ENCODE results near the gene TALDO1. TPM values are rescaled to one million over a fixed set of nuclear protein-coding genes. Genes with fewer than 3 reads are reported as not detected.

The TALDO1 gene
- total and polyA plus RNA-seq, 10 of the 15 experiments (the other 5 are each of a cell fraction or from before 2014, with no cell fraction given): 121 to 302 (median 182) TPM

DNA sequence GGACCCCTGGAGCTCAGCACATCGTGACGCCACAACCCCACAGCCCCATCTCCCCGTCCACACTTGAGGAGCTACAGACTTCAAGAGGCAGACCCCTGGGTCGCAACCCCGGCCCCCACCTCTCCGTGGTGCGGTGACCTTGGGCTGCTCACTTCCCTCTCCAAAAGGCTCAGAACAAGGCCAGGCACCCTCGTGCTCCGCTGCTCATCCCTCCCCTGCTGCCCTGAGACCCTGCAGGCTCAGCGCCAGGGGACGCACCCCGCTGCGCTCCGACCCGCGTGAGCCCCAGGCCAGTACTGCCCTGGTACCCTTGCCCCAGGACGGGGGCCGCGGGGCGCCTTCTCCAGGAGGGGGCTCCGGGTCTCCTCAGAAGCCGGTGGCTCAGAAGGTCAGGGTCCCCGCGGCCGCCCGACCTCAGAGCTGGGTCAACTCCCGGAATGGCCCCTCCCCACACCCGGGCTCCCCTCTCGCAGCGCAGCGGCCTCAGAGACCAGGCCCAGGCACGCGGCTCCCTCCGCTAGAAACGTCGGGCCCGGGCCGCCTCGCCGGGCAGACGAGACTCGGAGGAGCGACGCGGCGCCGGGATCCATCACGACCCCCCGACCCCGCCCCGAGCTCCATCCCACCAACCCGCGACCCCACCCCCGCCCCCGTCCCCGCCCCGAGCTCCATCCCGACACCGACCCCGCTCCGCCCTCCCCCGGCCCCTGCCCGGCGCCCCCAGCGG is 29.5 kb downstream of the TALDO1 start (continued):
- TF ChIP-seq, protein P1, sequence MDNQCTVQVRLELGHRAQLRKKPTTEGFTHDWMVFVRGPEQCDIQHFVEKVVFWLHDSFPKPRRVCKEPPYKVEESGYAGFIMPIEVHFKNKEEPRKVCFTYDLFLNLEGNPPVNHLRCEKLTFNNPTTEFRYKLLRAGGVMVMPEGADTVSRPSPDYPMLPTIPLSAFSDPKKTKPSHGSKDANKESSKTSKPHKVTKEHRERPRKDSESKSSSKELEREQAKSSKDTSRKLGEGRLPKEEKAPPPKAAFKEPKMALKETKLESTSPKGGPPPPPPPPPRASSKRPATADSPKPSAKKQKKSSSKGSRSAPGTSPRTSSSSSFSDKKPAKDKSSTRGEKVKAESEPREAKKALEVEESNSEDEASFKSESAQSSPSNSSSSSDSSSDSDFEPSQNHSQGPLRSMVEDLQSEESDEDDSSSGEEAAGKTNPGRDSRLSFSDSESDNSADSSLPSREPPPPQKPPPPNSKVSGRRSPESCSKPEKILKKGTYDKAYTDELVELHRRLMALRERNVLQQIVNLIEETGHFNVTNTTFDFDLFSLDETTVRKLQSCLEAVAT (IDR thresholded peaks at IDR 0.05): no peak
- TF ChIP-seq, protein P2, sequence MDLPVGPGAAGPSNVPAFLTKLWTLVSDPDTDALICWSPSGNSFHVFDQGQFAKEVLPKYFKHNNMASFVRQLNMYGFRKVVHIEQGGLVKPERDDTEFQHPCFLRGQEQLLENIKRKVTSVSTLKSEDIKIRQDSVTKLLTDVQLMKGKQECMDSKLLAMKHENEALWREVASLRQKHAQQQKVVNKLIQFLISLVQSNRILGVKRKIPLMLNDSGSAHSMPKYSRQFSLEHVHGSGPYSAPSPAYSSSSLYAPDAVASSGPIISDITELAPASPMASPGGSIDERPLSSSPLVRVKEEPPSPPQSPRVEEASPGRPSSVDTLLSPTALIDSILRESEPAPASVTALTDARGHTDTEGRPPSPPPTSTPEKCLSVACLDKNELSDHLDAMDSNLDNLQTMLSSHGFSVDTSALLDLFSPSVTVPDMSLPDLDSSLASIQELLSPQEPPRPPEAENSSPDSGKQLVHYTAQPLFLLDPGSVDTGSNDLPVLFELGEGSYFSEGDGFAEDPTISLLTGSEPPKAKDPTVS (IDR thresholded peaks at IDR 0.05; ENCODE audit: low read depth, low read length): no peak
- TF ChIP-seq BMI1 (IDR thresholded peaks at IDR 0.05; ENCODE audit: borderline replicate concordance) (no peak), MEF2A (IDR thresholded peaks at IDR 0.05; ENCODE audit: insufficient read depth, low read depth, low read length) (no peak), ZNF217 (IDR thresholded peaks at IDR 0.05) (no peak), CBFB (IDR thresholded peaks at IDR 0.05; ENCODE audit: low read depth) (no peak), GATAD2B (conservative IDR thresholded peaks at IDR 0.05; ENCODE audit: low read depth) (0 out of 2 replicates have a peak, but pooled peaks have one; percentile 31)
- TF ChIP-seq, protein P3, sequence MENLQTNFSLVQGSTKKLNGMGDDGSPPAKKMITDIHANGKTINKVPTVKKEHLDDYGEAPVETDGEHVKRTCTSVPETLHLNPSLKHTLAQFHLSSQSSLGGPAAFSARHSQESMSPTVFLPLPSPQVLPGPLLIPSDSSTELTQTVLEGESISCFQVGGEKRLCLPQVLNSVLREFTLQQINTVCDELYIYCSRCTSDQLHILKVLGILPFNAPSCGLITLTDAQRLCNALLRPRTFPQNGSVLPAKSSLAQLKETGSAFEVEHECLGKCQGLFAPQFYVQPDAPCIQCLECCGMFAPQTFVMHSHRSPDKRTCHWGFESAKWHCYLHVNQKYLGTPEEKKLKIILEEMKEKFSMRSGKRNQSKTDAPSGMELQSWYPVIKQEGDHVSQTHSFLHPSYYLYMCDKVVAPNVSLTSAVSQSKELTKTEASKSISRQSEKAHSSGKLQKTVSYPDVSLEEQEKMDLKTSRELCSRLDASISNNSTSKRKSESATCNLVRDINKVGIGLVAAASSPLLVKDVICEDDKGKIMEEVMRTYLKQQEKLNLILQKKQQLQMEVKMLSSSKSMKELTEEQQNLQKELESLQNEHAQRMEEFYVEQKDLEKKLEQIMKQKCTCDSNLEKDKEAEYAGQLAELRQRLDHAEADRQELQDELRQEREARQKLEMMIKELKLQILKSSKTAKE (IDR thresholded peaks at IDR 0.05; ENCODE audit: low read depth, poor library complexity, severe bottlenecking): no peak
- TF ChIP-seq, protein P4, sequence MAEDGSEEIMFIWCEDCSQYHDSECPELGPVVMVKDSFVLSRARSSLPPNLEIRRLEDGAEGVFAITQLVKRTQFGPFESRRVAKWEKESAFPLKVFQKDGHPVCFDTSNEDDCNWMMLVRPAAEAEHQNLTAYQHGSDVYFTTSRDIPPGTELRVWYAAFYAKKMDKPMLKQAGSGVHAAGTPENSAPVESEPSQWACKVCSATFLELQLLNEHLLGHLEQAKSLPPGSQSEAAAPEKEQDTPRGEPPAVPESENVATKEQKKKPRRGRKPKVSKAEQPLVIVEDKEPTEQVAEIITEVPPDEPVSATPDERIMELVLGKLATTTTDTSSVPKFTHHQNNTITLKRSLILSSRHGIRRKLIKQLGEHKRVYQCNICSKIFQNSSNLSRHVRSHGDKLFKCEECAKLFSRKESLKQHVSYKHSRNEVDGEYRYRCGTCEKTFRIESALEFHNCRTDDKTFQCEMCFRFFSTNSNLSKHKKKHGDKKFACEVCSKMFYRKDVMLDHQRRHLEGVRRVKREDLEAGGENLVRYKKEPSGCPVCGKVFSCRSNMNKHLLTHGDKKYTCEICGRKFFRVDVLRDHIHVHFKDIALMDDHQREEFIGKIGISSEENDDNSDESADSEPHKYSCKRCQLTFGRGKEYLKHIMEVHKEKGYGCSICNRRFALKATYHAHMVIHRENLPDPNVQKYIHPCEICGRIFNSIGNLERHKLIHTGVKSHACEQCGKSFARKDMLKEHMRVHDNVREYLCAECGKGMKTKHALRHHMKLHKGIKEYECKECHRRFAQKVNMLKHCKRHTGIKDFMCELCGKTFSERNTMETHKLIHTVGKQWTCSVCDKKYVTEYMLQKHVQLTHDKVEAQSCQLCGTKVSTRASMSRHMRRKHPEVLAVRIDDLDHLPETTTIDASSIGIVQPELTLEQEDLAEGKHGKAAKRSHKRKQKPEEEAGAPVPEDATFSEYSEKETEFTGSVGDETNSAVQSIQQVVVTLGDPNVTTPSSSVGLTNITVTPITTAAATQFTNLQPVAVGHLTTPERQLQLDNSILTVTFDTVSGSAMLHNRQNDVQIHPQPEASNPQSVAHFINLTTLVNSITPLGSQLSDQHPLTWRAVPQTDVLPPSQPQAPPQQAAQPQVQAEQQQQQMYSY (CRISPR knock-in tag; IDR thresholded peaks at IDR 0.05): no peak

Measured in GM12878 (cell line).